ENCODE measurements around the gene GPR153. TPM values are rescaled to one million over a fixed set of nuclear protein-coding genes. Genes with fewer than 3 reads are reported as not detected.

The GPR153 gene
- total and polyA plus RNA-seq, 4 donors, result 0.37 to 5.9 (median 2.7) TPM

DNA sequence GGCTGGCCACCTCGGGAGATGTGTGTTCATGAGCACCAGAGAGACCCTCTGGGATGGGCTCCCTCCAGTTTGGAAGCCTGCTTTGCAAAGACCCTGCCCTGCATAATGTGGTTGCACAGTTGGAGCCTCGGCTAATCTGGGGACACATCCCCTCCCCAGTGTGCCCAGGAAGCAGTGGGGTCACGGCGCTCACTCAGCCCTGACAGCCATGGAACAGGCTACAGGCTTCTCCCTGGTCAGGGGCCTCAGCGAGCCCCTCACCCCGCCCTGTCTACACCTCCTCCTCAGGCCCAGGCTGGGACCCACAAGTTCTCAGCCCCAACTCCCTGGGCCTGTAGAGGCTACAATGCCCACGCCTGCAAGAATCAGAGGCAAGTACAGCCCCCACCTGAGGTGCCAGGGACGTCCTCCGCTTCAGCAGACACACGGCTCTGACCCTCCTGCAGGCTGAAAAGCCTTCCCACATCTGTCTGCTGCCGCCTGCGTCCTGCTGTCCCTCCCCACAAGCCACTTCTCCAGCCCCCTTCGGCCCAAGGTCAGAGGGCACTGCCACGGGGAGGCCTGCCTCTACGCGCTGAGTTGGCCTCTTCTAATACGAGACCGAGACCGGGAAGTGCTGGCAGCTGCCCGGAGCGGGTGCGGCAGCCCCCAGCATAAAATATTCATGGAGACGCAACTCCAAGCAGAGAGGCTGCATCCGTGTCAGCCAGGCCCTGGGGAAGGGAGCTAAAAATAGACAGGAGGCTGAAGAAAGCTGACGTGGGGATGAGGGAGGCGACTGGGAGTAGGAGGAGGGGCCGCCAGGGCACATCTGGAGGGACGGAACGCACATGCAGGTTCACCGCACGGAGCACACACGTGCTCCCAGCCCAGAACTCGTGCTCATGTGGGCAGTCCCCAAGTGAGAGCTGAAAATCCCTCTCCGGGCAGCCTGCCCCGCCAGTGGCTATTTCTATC is 15.2 kb upstream of the GPR153 start:
- H3K9me3 ChIP-seq (ENCODE audit: control insufficient read depth in 4 of 4, low read length in 3 of 4), result no peaks in the 10 kb centered on the region
- no peaks in the 10 kb centered on the region for H3K27me3 ChIP-seq (ENCODE audit: control insufficient read depth in 4 of 4, insufficient read depth in 4 of 4, low read length in 3 of 4)
- peak overlapping the region in 1 of 2 donors; percentile 25 for H3K27ac ChIP-seq (ENCODE audit: low read depth in 1 of 2, low read length in 2 of 2)
- H3K36me3 ChIP-seq (ENCODE audit: control insufficient read depth in 4 of 4, insufficient read depth in 3 of 4, low read depth in 1 of 4, low read length in 3 of 4), result no peaks in the 10 kb centered on the region
- no peak overlapping the region for H3K9ac ChIP-seq (ENCODE audit: low read depth in 1 of 2, low read length in 2 of 2)
- H3K4me1 ChIP-seq (ENCODE audit: control insufficient read depth in 4 of 4, insufficient read depth in 4 of 4, low read length in 3 of 4), result no peaks in the 10 kb centered on the region
- 80% methylated on average over 35 of the region's 35 CpGs for WGBS
- no peak overlapping the region for H3K4me3 ChIP-seq (ENCODE audit: low read depth in 1 of 3, low read length in 3 of 3)
- no peak for DNase-seq (ENCODE audit: low spot score)
- TF ChIP-seq HNF4A (conservative IDR thresholded peaks at IDR 0.05) (no peak), SP1 (IDR thresholded peaks at IDR 0.05) (no peak), TAF1 (conservative IDR thresholded peaks at IDR 0.05) (no peak), FOXA1 (IDR thresholded peaks at IDR 0.05) (no peak), YY1 (IDR thresholded peaks at IDR 0.05) (no peak), HNF4G (IDR thresholded peaks at IDR 0.05) (no peak), GABPA (IDR thresholded peaks at IDR 0.05 in 1 of 2, conservative IDR thresholded peaks at IDR 0.05 in 1 of 2) (no peak)
- TF ChIP-seq, protein P1, sequence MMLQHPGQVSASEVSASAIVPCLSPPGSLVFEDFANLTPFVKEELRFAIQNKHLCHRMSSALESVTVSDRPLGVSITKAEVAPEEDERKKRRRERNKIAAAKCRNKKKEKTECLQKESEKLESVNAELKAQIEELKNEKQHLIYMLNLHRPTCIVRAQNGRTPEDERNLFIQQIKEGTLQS (IDR thresholded peaks at IDR 0.05), result no peak
- TF ChIP-seq, protein P2, sequence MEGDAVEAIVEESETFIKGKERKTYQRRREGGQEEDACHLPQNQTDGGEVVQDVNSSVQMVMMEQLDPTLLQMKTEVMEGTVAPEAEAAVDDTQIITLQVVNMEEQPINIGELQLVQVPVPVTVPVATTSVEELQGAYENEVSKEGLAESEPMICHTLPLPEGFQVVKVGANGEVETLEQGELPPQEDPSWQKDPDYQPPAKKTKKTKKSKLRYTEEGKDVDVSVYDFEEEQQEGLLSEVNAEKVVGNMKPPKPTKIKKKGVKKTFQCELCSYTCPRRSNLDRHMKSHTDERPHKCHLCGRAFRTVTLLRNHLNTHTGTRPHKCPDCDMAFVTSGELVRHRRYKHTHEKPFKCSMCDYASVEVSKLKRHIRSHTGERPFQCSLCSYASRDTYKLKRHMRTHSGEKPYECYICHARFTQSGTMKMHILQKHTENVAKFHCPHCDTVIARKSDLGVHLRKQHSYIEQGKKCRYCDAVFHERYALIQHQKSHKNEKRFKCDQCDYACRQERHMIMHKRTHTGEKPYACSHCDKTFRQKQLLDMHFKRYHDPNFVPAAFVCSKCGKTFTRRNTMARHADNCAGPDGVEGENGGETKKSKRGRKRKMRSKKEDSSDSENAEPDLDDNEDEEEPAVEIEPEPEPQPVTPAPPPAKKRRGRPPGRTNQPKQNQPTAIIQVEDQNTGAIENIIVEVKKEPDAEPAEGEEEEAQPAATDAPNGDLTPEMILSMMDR (IDR thresholded peaks at IDR 0.05; ENCODE audit: low read depth, low read length, missing input control), result no peak
- TF ChIP-seq, protein P3, sequence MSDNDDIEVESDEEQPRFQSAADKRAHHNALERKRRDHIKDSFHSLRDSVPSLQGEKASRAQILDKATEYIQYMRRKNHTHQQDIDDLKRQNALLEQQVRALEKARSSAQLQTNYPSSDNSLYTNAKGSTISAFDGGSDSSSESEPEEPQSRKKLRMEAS (IDR thresholded peaks at IDR 0.05), result no peak

DNA sequence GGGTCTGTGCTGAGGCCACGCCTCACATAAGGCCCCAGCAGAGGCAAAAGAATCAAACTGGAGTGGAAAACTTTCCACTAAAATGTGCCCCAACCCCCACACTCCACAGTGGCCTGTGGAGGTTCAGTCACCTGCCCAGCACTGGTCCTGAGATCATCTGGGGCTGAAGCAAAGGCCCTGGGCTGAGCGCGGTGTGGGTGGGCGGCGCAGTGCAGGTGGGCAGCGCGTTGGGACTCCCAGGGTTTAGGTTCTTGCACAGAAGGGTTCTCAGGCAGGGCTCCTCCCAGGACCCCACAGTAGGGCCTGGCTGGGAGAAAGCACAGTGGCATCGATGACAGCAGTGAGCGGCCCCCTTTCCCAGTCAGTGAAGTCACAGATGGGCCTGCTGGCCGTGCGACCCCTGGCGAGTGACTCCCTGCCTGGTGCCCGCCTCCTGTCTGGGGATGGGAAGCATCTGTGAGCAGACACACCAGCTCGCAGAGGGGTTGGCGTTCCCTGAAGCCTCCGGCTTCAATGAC is 13.8 kb upstream of the GPR153 start:
- Histone ChIP-seq H3K4me3 (ENCODE audit: low read depth in 1 of 3, low read length in 3 of 3) (no peak overlapping the region), H3K9me3 (ENCODE audit: control insufficient read depth in 4 of 4, low read length in 3 of 4) (no peaks in the 10 kb centered on the region), H3K36me3 (ENCODE audit: control insufficient read depth in 4 of 4, insufficient read depth in 3 of 4, low read depth in 1 of 4, low read length in 3 of 4) (no peaks in the 10 kb centered on the region), H3K4me1 (ENCODE audit: control insufficient read depth in 4 of 4, insufficient read depth in 4 of 4, low read length in 3 of 4) (no peaks in the 10 kb centered on the region), H3K9ac (ENCODE audit: low read depth in 1 of 2, low read length in 2 of 2) (no peak overlapping the region), H3K27ac (ENCODE audit: low read depth in 1 of 2, low read length in 2 of 2) (no peak overlapping the region), H3K27me3 (ENCODE audit: control insufficient read depth in 4 of 4, insufficient read depth in 4 of 4, low read length in 3 of 4) (no peaks in the 10 kb centered on the region)
- 97% methylated on average over 16 of the region's 16 CpGs for WGBS
- no peak for TF ChIP-seq GABPA (IDR thresholded peaks at IDR 0.05 in 1 of 2, conservative IDR thresholded peaks at IDR 0.05 in 1 of 2)
- no peak for TF ChIP-seq HNF4A (conservative IDR thresholded peaks at IDR 0.05)
- no peak for TF ChIP-seq YY1 (IDR thresholded peaks at IDR 0.05)
- DNase-seq (ENCODE audit: low spot score), result no peak

DNA sequence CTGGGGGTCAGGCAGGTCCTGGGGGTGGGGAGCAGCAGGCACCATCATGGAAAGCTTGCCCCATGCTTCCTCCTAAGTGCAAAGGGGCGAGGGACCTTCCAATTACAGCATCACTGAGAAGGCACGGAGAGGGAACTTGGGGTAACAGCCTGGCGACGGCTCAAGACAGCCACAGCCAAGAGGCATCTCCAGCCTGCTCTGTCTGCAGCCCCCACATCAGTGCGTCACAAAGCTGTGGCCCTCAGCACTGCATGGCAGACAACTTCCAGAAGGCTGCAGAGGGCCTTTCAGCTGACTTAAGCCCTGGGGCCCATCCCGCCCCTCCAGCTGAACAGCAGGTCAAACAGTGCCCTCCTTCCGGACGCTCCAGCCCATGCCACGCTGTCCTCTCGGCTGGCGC is 13.2 kb upstream of the GPR153 start:
- H3K36me3 ChIP-seq (ENCODE audit: control insufficient read depth in 4 of 4, insufficient read depth in 3 of 4, low read depth in 1 of 4, low read length in 3 of 4), result no peaks in the 10 kb centered on the region
- H3K4me1 ChIP-seq (ENCODE audit: control insufficient read depth in 4 of 4, insufficient read depth in 4 of 4, low read length in 3 of 4), result no peaks in the 10 kb centered on the region
- no peak overlapping the region for H3K4me3 ChIP-seq (ENCODE audit: low read depth in 1 of 3, low read length in 3 of 3)
- DNase-seq (ENCODE audit: low spot score), result no peak
- no peaks in the 10 kb centered on the region for H3K9me3 ChIP-seq (ENCODE audit: control insufficient read depth in 4 of 4, low read length in 3 of 4)
- 97% methylated on average over 11 of the region's 11 CpGs for WGBS
- no peak overlapping the region for H3K27ac ChIP-seq (ENCODE audit: low read depth in 1 of 2, low read length in 2 of 2)
- H3K9ac ChIP-seq (ENCODE audit: low read depth in 1 of 2, low read length in 2 of 2), result no peak overlapping the region
- TF ChIP-seq HNF4G (IDR thresholded peaks at IDR 0.05) (no peak), TAF1 (conservative IDR thresholded peaks at IDR 0.05) (no peak), HNF4A (conservative IDR thresholded peaks at IDR 0.05) (no peak), FOXA1 (IDR thresholded peaks at IDR 0.05) (no peak), EGR1 (IDR thresholded peaks at IDR 0.05; ENCODE audit: low read depth in 2 of 2) (no peak), NR2F2 (IDR thresholded peaks at IDR 0.05) (no peak), SP1 (IDR thresholded peaks at IDR 0.05) (no peak), YY1 (IDR thresholded peaks at IDR 0.05) (no peak), JUND (IDR thresholded peaks at IDR 0.05) (no peak), RXRA (IDR thresholded peaks at IDR 0.05) (no peak)
- TF ChIP-seq, protein P4, sequence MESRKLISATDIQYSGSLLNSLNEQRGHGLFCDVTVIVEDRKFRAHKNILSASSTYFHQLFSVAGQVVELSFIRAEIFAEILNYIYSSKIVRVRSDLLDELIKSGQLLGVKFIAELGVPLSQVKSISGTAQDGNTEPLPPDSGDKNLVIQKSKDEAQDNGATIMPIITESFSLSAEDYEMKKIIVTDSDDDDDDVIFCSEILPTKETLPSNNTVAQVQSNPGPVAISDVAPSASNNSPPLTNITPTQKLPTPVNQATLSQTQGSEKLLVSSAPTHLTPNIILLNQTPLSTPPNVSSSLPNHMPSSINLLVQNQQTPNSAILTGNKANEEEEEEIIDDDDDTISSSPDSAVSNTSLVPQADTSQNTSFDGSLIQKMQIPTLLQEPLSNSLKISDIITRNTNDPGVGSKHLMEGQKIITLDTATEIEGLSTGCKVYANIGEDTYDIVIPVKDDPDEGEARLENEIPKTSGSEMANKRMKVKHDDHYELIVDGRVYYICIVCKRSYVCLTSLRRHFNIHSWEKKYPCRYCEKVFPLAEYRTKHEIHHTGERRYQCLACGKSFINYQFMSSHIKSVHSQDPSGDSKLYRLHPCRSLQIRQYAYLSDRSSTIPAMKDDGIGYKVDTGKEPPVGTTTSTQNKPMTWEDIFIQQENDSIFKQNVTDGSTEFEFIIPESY (IDR thresholded peaks at IDR 0.05), result no peak
- TF ChIP-seq, protein P1 (IDR thresholded peaks at IDR 0.05), result no peak
- H3K27me3 ChIP-seq (ENCODE audit: control insufficient read depth in 4 of 4, insufficient read depth in 4 of 4, low read length in 3 of 4), result no peaks in the 10 kb centered on the region

All from liver (tissue), 9 donors.